Fibroblast of the conjunctiva (primary cell): ENCODE measurements around the gene HIGD1A.

Experiments used
- DNase-seq: peaks from one replicate; pipeline ENCODE4 v3.0.0-alpha.2; 2010; ENCODE audit warnings: low read depth

HIGD1A gene

GRCh38 chr3:42804106-42804830 lies at the start of gene HIGD1A:
Gene HIGD1A (minus strand): TSS chr3:42804490. CDS start chr3:42794253, 10,237 bp downstream.
- DNase-seq, result peak; percentile 90

- no peak for DNase-seq
Observed at GRCh38 chr3:42853739-42854302, 49.5 kb upstream of the HIGD1A start.

- no peak for DNase-seq
Observed at GRCh38 chr3:42853056-42853455, 48.8 kb upstream of the HIGD1A start.

- DNase-seq, result no peak
Observed at GRCh38 chr3:42852441-42852840, 48.2 kb upstream of the HIGD1A start.

- no peak for DNase-seq
Observed at GRCh38 chr3:42851228-42851834, 47.0 kb upstream of the HIGD1A start.

- no peak for DNase-seq
Observed at GRCh38 chr3:42850263-42850662, 46.0 kb upstream of the HIGD1A start.

GRCh38 chr3:42849017-42849416 lies 44.7 kb upstream of the HIGD1A start:
- no peak for DNase-seq

GRCh38 chr3:42847731-42848130 lies 43.4 kb upstream of the HIGD1A start:
- no peak for DNase-seq

- DNase-seq, result no peak
Observed at GRCh38 chr3:42846685-42847522, 42.6 kb upstream of the HIGD1A start.

GRCh38 chr3:42844815-42845214 lies 40.5 kb upstream of the HIGD1A start:
- no peak for DNase-seq

GRCh38 chr3:42844412-42844713 lies 40.1 kb upstream of the HIGD1A start:
- DNase-seq, result no peak

- no peak for DNase-seq
Observed at GRCh38 chr3:42843713-42844411, 39.6 kb upstream of the HIGD1A start.

GRCh38 chr3:42841332-42841731 lies 37.0 kb upstream of the HIGD1A start:
- no peak for DNase-seq

- peak; percentile 55 for DNase-seq
Observed at GRCh38 chr3:42839616-42840015, 35.3 kb upstream of the HIGD1A start.

- DNase-seq, result no peak
Observed at GRCh38 chr3:42838571-42838970, 34.3 kb upstream of the HIGD1A start.

- no peak for DNase-seq
Observed at GRCh38 chr3:42836150-42837123, 32.1 kb upstream of the HIGD1A start.

- DNase-seq, result peak; percentile 38
Observed at GRCh38 chr3:42831321-42831713, 27.0 kb upstream of the HIGD1A start.

- peak; percentile 47 for DNase-seq
Observed at GRCh38 chr3:42830437-42831320, 26.4 kb upstream of the HIGD1A start.

GRCh38 chr3:42829628-42830436 lies 25.5 kb upstream of the HIGD1A start:
- DNase-seq, result no peak
